HEK293T (cell line): ENCODE measurements around the gene SPA17.

Experiments used
- BHLHE40 ChIP-seq: fragments of 450-650 bp; IDR thresholded peaks from 2 replicates; pipeline ENCODE4 v1.6.1; 2016; ENCODE audit warnings: mild to moderate bottlenecking, moderate library complexity, borderline replicate concordance
- FOXA1 ChIP-seq: fragments of 450-650 bp; IDR thresholded peaks from 2 replicates; pipeline ENCODE4 v1.6.1; 2016; ENCODE audit warnings: mild to moderate bottlenecking
- FOXM1 ChIP-seq: fragments of 450-650 bp; IDR thresholded peaks from 2 replicates; pipeline ENCODE4 v1.6.1; 2017; ENCODE audit warnings: mild to moderate bottlenecking, borderline replicate concordance
- HDGF ChIP-seq: fragments of 450-650 bp; IDR thresholded peaks from 2 replicates; pipeline ENCODE4 v1.6.1; 2017; ENCODE audit warnings: antibody characterized with exemption, borderline replicate concordance
- NFRKB ChIP-seq: fragments of 450-650 bp; IDR thresholded peaks from 2 replicates; pipeline ENCODE4 v1.6.1; 2016; ENCODE audit warnings: mild to moderate bottlenecking, moderate library complexity
- SP1 ChIP-seq: fragments of 450-650 bp; IDR thresholded peaks from 2 replicates; pipeline ENCODE4 v1.6.1; 2017
- SUZ12 ChIP-seq: fragments of 450-650 bp; IDR thresholded peaks from 2 replicates; pipeline ENCODE4 v1.6.1; 2016; ENCODE audit warnings: mild to moderate bottlenecking
- TARDBP ChIP-seq: fragments of 450-650 bp; IDR thresholded peaks from 2 replicates; pipeline ENCODE4 v1.6.1; 2016

DNA sequence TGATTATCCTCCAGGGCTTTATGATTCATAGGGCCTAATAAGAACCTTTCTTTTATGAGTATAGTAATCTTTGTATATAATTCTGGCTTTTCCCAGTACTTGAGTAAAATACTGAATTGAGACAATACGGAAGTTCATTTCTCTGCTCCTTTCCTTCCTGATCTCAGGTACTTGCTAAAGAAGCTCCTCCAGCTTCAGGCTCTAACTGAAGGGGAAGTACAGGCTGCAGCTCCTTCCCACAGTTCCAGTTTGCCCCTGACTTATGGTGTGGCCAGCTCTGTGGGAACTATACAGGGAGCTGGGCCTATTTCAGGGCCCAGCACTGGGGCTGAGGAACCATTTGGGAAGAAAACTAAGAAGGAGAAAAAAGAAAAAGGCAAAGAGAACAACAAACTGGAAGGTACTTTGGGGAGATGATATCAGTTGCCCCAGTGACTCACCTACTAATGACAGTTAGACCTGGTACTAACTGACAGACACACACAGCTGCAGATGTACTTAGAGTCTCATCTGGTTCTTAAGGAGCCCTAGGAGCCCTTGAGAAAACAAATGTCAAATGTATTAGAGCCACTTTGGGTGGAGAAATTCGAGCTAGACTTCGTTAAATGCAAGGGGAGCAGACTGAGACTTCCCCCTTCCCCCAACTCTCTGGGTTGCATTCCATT is 48.1 kb upstream of the SPA17 start:
- TF ChIP-seq TARDBP (no peak), FOXA1 (no peak), SUZ12 (no peak), FOXM1 (no peak), HDGF (no peak), SP1 (no peak), BHLHE40 (no peak), NFRKB (no peak)
